Heart right ventricle (tissue), 16 donors: Measurements from ENCODE around the gene STYXL1. TPM values are rescaled to one million over a fixed set of nuclear protein-coding genes. Genes with fewer than 3 reads are reported as not detected.
A peak's percentile ranks its signal among the peaks of the same experiment; 100 is the strongest.

ENCODE experiments used
- ATAC-seq, 8 donors: fragments of 200-7000 bp; cut with Tn5 transposase; one replicate each; pipeline ENCODE4 v1.9.1; 2020; ENCODE audit warnings: mild to moderate bottlenecking in 8 of 8, moderate library complexity in 8 of 8, moderate number of reproducible peaks in 1 of 8
- DNase-seq, 2 donors: peaks; one replicate each; pipeline ENCODE4 v3.0.0-alpha.2; 2020
- H3K27ac ChIP-seq, 10 donors: fragments of 200-600 bp; sonication (generic) in 2 of 10; one replicate each; pipeline versions ENCODE4 v1.5.0 to v1.8.0; 2020 to 2022; ENCODE audit warnings: mild to moderate bottlenecking in 3 of 10
- H3K27me3 ChIP-seq, 7 donors: fragments of 200-600 bp; one replicate each; pipeline ENCODE4 v1.8.0; 2021 to 2022; ENCODE audit warnings: mild to moderate bottlenecking in 2 of 7
- H3K36me3 ChIP-seq, 9 donors: fragments of 200-600 bp; sonication (generic) in 1 of 9; one replicate each; pipeline versions ENCODE4 v1.5.0 to v1.8.0; 2020 to 2022; ENCODE audit warnings: mild to moderate bottlenecking in 2 of 9
- H3K4me1 ChIP-seq, 9 donors: fragments of 200-600 bp; sonication (generic) in 1 of 9; one replicate each; pipeline versions ENCODE4 v1.5.0 to v1.8.0; 2020 to 2022; ENCODE audit warnings: mild to moderate bottlenecking in 4 of 9
- H3K4me3 ChIP-seq, 10 donors: fragments of 200-600 bp; sonication (generic) in 2 of 10; one replicate each; pipeline versions ENCODE4 v1.5.0 to v1.8.0; 2020 to 2022; ENCODE audit warnings: mild to moderate bottlenecking in 7 of 10, moderate library complexity in 2 of 10
- H3K9me3 ChIP-seq, 11 donors: fragments of 200-600 bp in 10 of 11; sonication (generic) in 2 of 11; one replicate each; pipeline versions ENCODE4 v1.5.0 to v1.8.0; 2013 to 2022; ENCODE audit warnings: mild to moderate bottlenecking in 2 of 11, control low read depth in 1 of 11, moderate library complexity in 1 of 11
- WGBS, 2 donors: extraction: QIAGEN DNeasy Blood & Tissue Kit; methylation state at CpG; one replicate each; pipeline ENCODE4 v1.1.7; 2013; ENCODE audit warnings: inconsistent platforms in 1 of 2; 5-methylcytosine and 5-hydroxymethylcytosine counted together
- intact Hi-C, 10 donors: fragments of 100-400 bp; cut with DNase I; formaldehyde crosslinking; loops; one replicate each; pipeline versions ENCODE4 v1.11.1 to v1.14.2; 2022
- polyA plus RNA-seq, 2 donors: library from polyadenylated mRNA; stranded (reverse); fragments of 200-250 nt; gene quantifications; one replicate each; pipeline ENCODE4 v1.2.3, GENCODE V29; 2013
- total RNA-seq, 10 donors: library from RNA; stranded (reverse); fragmentation: NEBNext Ultra II Directional in 3 of 10; extraction: Animal tissue kit (Norgen Biotek cat#: 25700) in 3 of 10; gene quantifications; one replicate each; pipeline versions ENCODE4 v1.2.1 to v1.2.4, GENCODE V29; 2021 to 2023
- TF ChIP-seq, protein P1 (sequence below), 9 donors: fragments of 200-600 bp; sonication (generic) in 2 of 9; IDR thresholded peaks; one replicate each; pipeline versions ENCODE4 v1.5.0 to v1.8.0; 2021 to 2022; ENCODE audit warnings: antibody characterized with exemption in 9 of 9, mild to moderate bottlenecking in 5 of 9, moderate library complexity in 1 of 9
- donor health status: Arrhythmogenic right ventricular cardiomyopathy.
- donor health status: ischemic (EF 13 %, LVEDD 7.1; RV severe dilation, severe dysfunction).
- donor health status: healthy with polysubstance abuse.
- donor health status: DM: no; HTN: yes; CAD: no.
- donor health status: DM: no; HTN: no; CAD: no.
- donor health status: ischemic (EF 25% LVEDD 6.9; RV normal size, moderate dysfunction).
- donor health status: ischemic (EF 25% LVEDD 5.7; RV mildly dilated, moderate dysfunction).
- donor health status: healthy.
- donor health status: DM: yes; HTN: yes; CAD: no.
- donor health status: Ischemic cardiomyopathy.
- donor health status: ischemic (EF 35%, LVEDD 5.7; RV mildly dilated, moderate dysfunction).
- donor health status: nonischemic (EF 11% LVEDD 7.7; RV severe dilation, severe dysfunction).
- donor health status: DM: yes; HTN: yes; CAD: no.
- donor health status: PGD.
- donor health status: ischemic (EF 29% LVEDD 5.4; RV normal size, mild dysfunction).
- donor health status: nonischemic (EF 23%, LVEDD 6.1; RV moderate dilation, normal function).

The STYXL1 gene
- total and polyA plus RNA-seq, 12 donors, result 11.0 to 53.9 (median 17.7) TPM

DNA sequence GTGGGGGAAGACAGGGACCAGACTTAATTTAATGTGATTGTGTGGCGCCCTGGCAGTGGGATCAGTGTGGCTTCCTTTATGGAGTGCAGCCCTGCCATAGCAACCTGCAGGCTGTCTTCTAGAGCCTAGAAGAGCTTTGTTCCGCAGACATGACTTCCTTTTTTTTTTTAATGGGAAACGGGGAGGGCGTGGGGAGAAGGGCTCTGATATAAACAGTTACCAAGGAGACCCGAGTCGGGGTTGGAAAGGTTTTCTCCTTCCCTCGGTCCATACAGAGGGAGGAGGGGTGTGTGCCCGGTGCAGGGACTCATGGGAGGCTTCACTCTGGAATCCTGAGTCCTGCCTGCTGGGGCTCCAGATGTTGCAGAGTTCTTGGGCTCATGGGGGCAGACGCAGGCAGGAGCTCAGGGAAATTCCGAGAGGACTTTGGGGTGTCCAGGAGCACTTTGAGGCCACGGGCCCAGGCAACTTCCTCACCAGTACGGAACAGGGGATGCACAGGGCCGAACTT is 80.3 kb downstream of the STYXL1 start:
- DNase-seq (peak; percentile 46 to 73), ATAC-seq (peak; percentile 13 to 57 (median 42))
- Histone ChIP-seq H3K27ac (peak overlapping the region; percentile 70 to 95 (median 82)), H3K9me3 (no peaks in the 10 kb centered on the region), H3K27me3 (no peaks in the 10 kb centered on the region), H3K36me3 (peaks cover 0 to 13% (median 0%) of the 10 kb centered on the region in 9 donors), H3K4me1 (peaks cover 26 to 97% (median 78%) of the 10 kb centered on the region in 9 donors), H3K4me3 (peak overlapping the region in 5 of 10 donors; percentile 19 to 30 (median 26))
- WGBS, 2 donors, result 40 to 53% methylated on average over 13 of the region's 13 CpGs
- TF ChIP-seq, protein P1, sequence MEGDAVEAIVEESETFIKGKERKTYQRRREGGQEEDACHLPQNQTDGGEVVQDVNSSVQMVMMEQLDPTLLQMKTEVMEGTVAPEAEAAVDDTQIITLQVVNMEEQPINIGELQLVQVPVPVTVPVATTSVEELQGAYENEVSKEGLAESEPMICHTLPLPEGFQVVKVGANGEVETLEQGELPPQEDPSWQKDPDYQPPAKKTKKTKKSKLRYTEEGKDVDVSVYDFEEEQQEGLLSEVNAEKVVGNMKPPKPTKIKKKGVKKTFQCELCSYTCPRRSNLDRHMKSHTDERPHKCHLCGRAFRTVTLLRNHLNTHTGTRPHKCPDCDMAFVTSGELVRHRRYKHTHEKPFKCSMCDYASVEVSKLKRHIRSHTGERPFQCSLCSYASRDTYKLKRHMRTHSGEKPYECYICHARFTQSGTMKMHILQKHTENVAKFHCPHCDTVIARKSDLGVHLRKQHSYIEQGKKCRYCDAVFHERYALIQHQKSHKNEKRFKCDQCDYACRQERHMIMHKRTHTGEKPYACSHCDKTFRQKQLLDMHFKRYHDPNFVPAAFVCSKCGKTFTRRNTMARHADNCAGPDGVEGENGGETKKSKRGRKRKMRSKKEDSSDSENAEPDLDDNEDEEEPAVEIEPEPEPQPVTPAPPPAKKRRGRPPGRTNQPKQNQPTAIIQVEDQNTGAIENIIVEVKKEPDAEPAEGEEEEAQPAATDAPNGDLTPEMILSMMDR (IDR thresholded peaks at IDR 0.05), result no peak
- intact Hi-C loops, result loop anchor here in 2 of 10 donors (5.0 kb wide), 2 partner anchors 45 to 50 kb away; partner anchors contain the start of gene POR (in 2 of the 2)

DNA sequence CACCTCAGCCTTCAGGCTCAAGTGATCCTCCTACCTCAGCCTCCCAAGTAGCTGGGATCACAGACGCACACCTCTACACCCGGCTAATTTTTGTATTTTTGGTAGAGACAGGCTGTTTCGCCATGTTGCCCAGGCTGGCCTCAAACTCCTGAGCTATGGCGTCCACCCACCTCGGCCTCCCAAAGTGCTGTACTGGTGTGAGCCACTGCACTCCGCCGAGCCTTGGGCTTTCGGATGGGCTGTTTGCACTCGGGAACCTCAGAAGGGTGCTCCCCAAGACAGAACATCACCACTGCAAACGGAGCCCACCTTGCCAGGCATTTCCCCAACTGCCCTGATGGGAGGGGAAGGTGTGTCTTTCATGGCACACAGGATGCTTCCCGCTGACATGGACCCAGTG is 80.7 kb downstream of the STYXL1 start:
- Histone ChIP-seq H3K4me3 (no peak overlapping the region), H3K27me3 (no peaks in the 10 kb centered on the region), H3K36me3 (peaks cover 0 to 12% (median 0%) of the 10 kb centered on the region in 9 donors), H3K4me1 (peaks cover 30 to 97% (median 78%) of the 10 kb centered on the region in 9 donors), H3K27ac (peak overlapping the region; percentile 70 to 95 (median 82)), H3K9me3 (no peaks in the 10 kb centered on the region)
- TF ChIP-seq, protein P1 (IDR thresholded peaks at IDR 0.05), result no peak
- ATAC-seq (no peak), DNase-seq (no peak)
- intact Hi-C loops, result loop anchor here in 2 of 10 donors (5.0 kb wide), 2 partner anchors 45 to 50 kb away; partner anchors contain the start of gene POR (in 2 of the 2)
- WGBS, 2 donors, result 90 to 94% methylated on average over 11 of the region's 11 CpGs

DNA sequence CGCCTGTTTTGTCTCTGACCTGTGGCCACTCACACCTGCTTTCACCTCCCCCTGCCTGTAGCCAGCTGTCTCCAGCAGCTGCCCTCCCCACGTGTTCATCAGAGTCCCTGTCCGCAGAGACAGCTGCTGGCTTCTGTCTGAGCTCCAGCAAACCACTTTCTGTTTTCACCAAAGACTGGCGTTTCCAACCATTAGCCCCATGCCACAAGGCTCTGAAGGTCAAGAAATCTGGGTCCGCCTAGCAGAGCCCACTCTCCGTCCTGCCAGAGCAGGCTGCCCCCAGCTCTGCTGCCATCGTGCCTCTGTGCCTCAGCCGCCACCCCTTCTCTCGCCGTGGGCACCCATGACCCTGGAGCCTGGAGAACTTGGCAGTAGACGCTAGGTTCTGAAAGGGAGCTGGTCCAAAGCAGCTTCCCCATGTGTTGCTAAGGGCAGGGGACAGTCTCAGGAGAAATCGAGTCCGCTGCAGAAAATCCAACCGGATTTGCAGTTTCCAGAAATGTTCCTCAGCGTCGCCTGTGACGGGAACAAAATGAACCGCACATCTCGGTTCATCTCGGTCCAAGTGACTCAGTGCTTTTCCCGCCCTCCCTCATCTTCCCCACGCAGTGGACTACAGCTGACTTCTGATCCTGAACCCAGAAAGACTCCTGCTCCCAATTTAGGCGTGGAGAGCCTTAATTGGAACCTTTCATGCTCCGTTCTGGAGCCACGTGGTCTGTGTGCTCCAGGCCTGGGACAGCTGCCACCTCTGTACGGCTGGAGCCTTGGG is 81.4 kb downstream of the STYXL1 start:
- Histone ChIP-seq H3K9me3 (no peaks in the 10 kb centered on the region), H3K4me1 (peaks cover 36 to 97% (median 78%) of the 10 kb centered on the region in 9 donors), H3K4me3 (peak overlapping the region in 4 of 10 donors; percentile 4 to 31 (median 14)), H3K36me3 (peaks cover 0 to 12% (median 0%) of the 10 kb centered on the region in 9 donors), H3K27me3 (no peaks in the 10 kb centered on the region), H3K27ac (peak overlapping the region; percentile 70 to 95 (median 82))
- intact Hi-C loops, result loop anchor here in 2 of 10 donors (5.0 kb wide), 2 partner anchors 46 to 49 kb away; partner anchors contain the start of gene POR (in 2 of the 2)
- ATAC-seq, result peak; percentile 46 to 78 (median 67)
- WGBS, 2 donors, result 50 to 72% methylated on average over 26 of the region's 26 CpGs
- TF ChIP-seq, protein P1 (IDR thresholded peaks at IDR 0.05), result no peak
- DNase-seq, result peak; percentile 52 to 80

DNA sequence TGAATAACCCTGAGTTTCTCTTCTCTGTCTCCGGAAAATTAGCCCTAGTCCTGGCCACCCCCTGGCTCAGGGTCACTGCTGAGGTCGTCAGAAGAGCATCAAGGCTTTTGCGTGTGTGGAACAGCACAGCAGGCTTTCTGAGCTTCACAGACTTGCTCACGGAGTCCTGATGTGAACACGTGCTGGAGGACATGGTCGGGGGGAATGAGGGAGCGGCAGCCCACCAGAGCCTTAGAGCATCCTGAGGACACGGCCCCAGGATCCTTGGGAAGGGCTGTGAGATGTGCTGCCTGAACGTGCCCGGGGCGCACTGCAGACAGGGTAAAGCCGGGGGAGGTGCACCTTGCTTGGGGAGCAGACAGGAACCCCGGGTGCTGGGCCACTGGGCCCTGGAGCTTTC is 82.2 kb downstream of the STYXL1 start:
- Histone ChIP-seq H3K4me1 (peaks cover 36 to 92% (median 75%) of the 10 kb centered on the region in 9 donors), H3K27me3 (no peaks in the 10 kb centered on the region), H3K36me3 (peaks cover 0 to 13% (median 0%) of the 10 kb centered on the region in 9 donors), H3K27ac (peak overlapping the region; percentile 70 to 95 (median 82)), H3K9me3 (no peaks in the 10 kb centered on the region), H3K4me3 (no peak overlapping the region)
- ATAC-seq (no peak), DNase-seq (no peak)
- TF ChIP-seq, protein P1 (IDR thresholded peaks at IDR 0.05), result no peak
- intact Hi-C loops, result loop anchor here in 2 of 10 donors (5.0 kb wide), 2 partner anchors 47 to 48 kb away; partner anchors contain the start of gene POR (in 2 of the 2)
- 81 to 85% methylated on average over 13 of the region's 13 CpGs for WGBS, 2 donors
